ENCODE results near the gene RPUSD1. TPM values are rescaled to one million over a fixed set of nuclear protein-coding genes. Genes with fewer than 3 reads are reported as not detected.
"Not testable (repeated sequence)": the region's sequence is repeated elsewhere in the genome, so short reads cannot be mapped to it uniquely, and the experiment has no call there.

Gene RPUSD1
- total and polyA plus RNA-seq, 9 donors: 11.1 to 18.6 (median 15.4) TPM; not detected in 1

DNA sequence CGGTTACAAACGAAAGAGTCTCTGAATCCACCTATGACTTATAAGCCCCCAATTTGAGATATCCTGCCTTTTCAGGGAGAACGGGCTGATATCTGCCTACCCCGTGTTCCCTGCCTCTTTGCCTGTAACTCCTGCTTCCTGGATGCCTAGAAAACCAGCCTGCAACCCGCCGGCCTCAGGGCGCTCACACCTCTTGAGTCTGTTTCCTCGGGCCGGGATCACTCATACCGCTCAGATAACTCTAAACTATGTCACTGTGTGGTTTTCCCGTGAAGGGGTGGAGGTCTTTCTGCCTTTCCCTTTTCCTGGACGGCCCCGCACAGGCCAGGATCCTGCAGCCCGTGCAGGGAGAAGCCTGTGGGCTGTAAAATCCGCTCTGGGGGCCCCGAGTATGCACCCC, 10.4 kb downstream of the RPUSD1 start:
- Histone ChIP-seq H3K9me3 (no peaks in the 10 kb centered on the region), H3K27ac (no peak overlapping the region), H3K4me1 (ENCODE audit: insufficient read depth) (no peaks in the 10 kb centered on the region), H3K36me3 (no peaks in the 10 kb centered on the region), H3K27me3 (no peaks in the 10 kb centered on the region), H3K4me3 (no peak overlapping the region)
- DNase-seq: no peak
- no peak for TF ChIP-seq POLR2A (IDR thresholded peaks at IDR 0.05)
- no peak for TF ChIP-seq EP300 (IDR thresholded peaks at IDR 0.05)
- intact Hi-C loops (cut with DNase I): no loop called here
- WGBS, 3 donors: 16 to 29% (median 22%) methylated on average over 16 of the region's 16 CpGs

DNA sequence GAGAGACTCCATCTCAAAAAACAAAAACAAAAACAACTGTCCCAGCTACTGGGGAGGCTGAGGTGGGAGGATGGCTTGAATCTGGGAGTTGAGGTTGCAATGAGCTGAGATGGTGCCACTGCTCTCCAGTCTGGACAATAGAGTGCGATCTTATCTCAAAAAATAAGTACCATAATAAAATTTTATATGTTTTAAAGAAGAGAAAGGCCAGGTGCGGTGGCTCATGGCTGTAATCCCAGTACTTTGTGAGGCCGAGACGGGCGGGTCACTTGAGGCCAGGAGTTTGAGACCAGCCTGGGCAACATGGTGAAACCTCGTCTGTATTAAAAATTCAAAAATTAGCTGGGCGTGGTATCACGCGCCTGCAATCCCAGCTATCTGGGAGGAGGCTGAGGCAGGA, 11.4 kb downstream of the RPUSD1 start:
- Histone ChIP-seq H3K27ac (no peak overlapping the region), H3K4me3 (no peak overlapping the region), H3K27me3 (no peaks in the 10 kb centered on the region), H3K9me3 (no peaks in the 10 kb centered on the region), H3K4me1 (ENCODE audit: insufficient read depth) (no peaks in the 10 kb centered on the region), H3K36me3 (no peaks in the 10 kb centered on the region)
- intact Hi-C loops (cut with DNase I): no loop called here
- no peak for DNase-seq
- no peak for TF ChIP-seq POLR2A (IDR thresholded peaks at IDR 0.05)
- TF ChIP-seq, protein P1, sequence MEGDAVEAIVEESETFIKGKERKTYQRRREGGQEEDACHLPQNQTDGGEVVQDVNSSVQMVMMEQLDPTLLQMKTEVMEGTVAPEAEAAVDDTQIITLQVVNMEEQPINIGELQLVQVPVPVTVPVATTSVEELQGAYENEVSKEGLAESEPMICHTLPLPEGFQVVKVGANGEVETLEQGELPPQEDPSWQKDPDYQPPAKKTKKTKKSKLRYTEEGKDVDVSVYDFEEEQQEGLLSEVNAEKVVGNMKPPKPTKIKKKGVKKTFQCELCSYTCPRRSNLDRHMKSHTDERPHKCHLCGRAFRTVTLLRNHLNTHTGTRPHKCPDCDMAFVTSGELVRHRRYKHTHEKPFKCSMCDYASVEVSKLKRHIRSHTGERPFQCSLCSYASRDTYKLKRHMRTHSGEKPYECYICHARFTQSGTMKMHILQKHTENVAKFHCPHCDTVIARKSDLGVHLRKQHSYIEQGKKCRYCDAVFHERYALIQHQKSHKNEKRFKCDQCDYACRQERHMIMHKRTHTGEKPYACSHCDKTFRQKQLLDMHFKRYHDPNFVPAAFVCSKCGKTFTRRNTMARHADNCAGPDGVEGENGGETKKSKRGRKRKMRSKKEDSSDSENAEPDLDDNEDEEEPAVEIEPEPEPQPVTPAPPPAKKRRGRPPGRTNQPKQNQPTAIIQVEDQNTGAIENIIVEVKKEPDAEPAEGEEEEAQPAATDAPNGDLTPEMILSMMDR (IDR thresholded peaks at IDR 0.05): no peak
- TF ChIP-seq EP300 (IDR thresholded peaks at IDR 0.05): no peak
- WGBS, 3 donors: 74 to 87% (median 87%) methylated on average over 9 of the region's 9 CpGs

DNA sequence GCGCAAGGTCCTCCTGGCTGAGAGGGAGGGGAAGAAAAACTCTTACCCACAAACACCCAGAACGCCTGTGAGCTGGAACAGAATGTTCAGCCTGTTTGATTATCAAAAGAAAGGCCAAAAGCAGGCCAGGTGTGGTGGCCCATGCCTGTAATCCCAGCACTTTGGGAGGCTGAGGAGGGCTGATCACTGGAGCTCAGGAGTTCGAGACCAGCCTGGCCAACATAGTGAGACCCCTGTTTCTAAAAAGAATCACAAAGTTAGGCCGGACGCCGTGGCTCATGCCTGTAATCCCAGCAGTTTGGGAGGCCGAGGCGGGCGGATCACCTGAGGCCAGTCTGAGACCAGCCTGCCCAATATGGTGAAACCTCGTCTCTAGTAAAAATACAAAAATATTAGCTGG, 11.9 kb downstream of the RPUSD1 start:
- H3K4me1 ChIP-seq (ENCODE audit: insufficient read depth); intact Hi-C loops (cut with DNase I); H3K27ac ChIP-seq; DNase-seq; H3K27me3 ChIP-seq; H3K4me3 ChIP-seq; H3K9me3 ChIP-seq; H3K36me3 ChIP-seq: not testable (repeated sequence)
- 87 to 91% (median 88%) methylated on average over 10 of the region's 10 CpGs for WGBS, 3 donors

DNA sequence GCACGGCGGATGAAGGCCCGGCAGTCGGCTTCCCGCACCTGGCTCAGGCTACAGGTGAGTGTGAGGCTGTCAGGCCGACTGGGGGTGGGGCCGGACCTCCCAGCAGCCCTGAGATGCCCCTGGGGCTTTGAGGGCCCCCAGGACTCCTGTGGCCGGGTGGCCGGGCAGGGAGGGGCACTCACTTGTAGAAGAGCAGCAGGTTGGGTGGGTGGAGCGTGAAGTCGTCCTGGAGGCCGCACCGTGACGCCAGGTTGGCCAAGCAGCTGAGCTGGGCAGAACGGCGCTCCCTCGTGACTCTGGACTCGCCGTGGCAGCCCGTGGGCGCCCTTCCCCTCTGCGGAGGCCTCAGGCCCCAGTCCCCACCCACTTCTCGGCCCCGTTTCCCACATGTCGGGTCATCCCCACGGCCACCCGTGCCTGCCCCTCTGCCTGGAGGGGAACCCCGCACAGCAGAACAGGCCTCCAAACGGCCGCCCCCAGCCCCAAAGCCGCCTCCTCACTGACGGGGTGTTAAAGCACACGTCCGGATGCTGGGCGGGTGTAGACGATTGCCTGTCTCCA, 12.9 kb downstream of the RPUSD1 start:
- no peak for TF ChIP-seq POLR2A (IDR thresholded peaks at IDR 0.05)
- TF ChIP-seq, protein P1 (IDR thresholded peaks at IDR 0.05): no peak
- TF ChIP-seq EP300 (IDR thresholded peaks at IDR 0.05): no peak
- DNase-seq: no peak
- Histone ChIP-seq H3K36me3 (no peaks in the 10 kb centered on the region), H3K27ac (no peak overlapping the region), H3K27me3 (no peaks in the 10 kb centered on the region), H3K9me3 (no peaks in the 10 kb centered on the region), H3K4me3 (no peak overlapping the region), H3K4me1 (ENCODE audit: insufficient read depth) (no peaks in the 10 kb centered on the region)
- intact Hi-C loops (cut with DNase I): no loop called here
- WGBS, 3 donors: 67 to 73% (median 70%) methylated on average over 36 of the region's 36 CpGs

DNA sequence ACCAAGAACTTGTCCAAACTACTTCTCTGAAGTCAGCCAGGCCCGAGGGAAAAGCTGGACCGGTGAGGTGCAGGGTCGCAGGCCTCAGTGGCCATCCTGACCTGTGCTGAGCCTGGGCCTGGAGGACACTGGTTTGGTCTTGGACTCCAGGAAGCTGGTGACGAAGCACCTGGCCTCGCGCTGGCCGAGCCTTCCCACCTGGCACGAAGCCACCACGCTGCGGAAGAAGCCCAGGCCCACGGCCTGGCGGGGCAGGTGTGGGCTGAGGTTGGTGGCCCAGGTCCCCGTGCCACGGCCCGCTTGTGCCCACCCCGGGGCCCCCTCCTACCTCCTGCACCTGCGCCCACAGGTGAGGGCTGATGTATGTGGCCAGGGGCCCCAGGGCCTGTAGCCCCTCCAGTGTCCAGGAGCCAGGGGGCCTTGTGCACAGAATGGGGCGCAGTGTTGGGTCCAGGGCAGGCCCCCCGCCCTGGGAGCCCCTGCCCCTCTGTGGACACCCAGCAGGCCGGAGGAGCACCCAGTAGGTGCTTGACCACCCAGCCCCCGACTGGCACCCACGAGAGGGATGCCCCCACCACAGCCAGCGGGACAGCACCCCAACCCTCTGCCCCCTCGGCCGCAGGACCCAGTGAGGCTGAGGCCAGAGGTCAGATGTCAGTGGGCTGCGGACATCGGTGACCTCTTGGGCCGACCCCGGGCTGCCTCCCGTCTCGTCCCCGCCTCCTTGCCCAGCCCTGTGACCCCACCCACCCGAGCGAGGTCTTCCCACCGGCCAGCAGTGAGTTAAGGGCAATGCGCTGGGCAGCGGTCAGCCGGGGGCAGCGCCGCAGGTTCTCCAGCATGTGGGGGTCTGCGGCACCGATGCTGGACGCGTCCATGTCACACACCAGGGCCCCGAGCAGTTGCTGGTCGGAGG, 13.8 kb downstream of the RPUSD1 start:
- TF ChIP-seq, protein P1 (IDR thresholded peaks at IDR 0.05): no peak
- TF ChIP-seq EP300 (IDR thresholded peaks at IDR 0.05): no peak
- DNase-seq: no peak
- no peak overlapping the region for H3K27ac ChIP-seq
- H3K9me3 ChIP-seq: no peaks in the 10 kb centered on the region
- H3K27me3 ChIP-seq: no peaks in the 10 kb centered on the region
- WGBS, 3 donors: 62 to 83% (median 64%) methylated on average over 14 to 46 of the region's 46 CpGs
- intact Hi-C loops (cut with DNase I): no loop called here
- H3K36me3 ChIP-seq: no peaks in the 10 kb centered on the region
- H3K4me1 ChIP-seq (ENCODE audit: insufficient read depth): no peaks in the 10 kb centered on the region
- no peak overlapping the region for H3K4me3 ChIP-seq
